Pancreas (tissue), 10 donors: ENCODE measurements around the gene CCL4. TPM values are rescaled to one million over a fixed set of nuclear protein-coding genes. Genes with fewer than 3 reads are reported as not detected.
"Not testable (repeated sequence)": the region's sequence is repeated elsewhere in the genome, so short reads cannot be mapped to it uniquely, and the experiment has no call there.

Experiments used
- ATAC-seq, 4 donors: fragments of 200-7000 bp; cut with Tn5 transposase; one replicate each; pipeline versions ENCODE4 v1.8.0 to v1.9.1; 2020; ENCODE audit warnings: mild to moderate bottlenecking in 4 of 4, moderate library complexity in 4 of 4
- DNase-seq, 6 donors: peaks; one replicate each; pipeline ENCODE4 v3.0.0-alpha.2; 2020
- FAIRE-seq: peaks from 2 replicates; lab custom pipeline; 2012; peaks lifted over from hg19 to GRCh38; lab: Jason Lieb, UNC
- H3K27ac ChIP-seq, 4 donors: fragments of 200-600 bp; sonication (generic); 1 replicate in 3 of 4; 2 replicates in 1 of 4; pipeline versions ENCODE4 v1.5.0 to v1.8.0; 2020
- H3K27me3 ChIP-seq, 4 donors: fragments of 200-600 bp; one replicate each; pipeline ENCODE4 v1.8.0; 2021
- H3K36me3 ChIP-seq, 3 donors: fragments of 200-600 bp; sonication (generic) in 1 of 3; one replicate each; pipeline versions ENCODE4 v1.5.0 to v1.8.0; 2020 to 2021
- H3K4me1 ChIP-seq, 3 donors: fragments of 200-600 bp; one replicate each; pipeline ENCODE4 v1.8.0; 2021
- H3K4me3 ChIP-seq, 4 donors: fragments of 200-600 bp; sonication (generic) in 2 of 4; one replicate each; pipeline versions ENCODE4 v1.5.0 to v1.8.0; 2020 to 2021
- H3K9me3 ChIP-seq, 4 donors: fragments of 200-600 bp; one replicate each; pipeline ENCODE4 v1.8.0; 2021
- CTCF ChIP-seq, 4 donors: fragments of 200-600 bp; sonication (generic) in 3 of 4; IDR thresholded peaks; one replicate each; pipeline versions ENCODE4 v1.5.0 to v1.8.0; 2021; ENCODE audit warnings: antibody characterized with exemption in 4 of 4
- WGBS, 2 donors: extraction: QIAGEN DNeasy Blood & Tissue Kit; methylation state at CpG; one replicate each; pipeline ENCODE4 v1.1.7; 2013; 5-methylcytosine and 5-hydroxymethylcytosine counted together
- intact Hi-C, 3 donors: fragments of 100-400 bp; cut with DNase I; formaldehyde crosslinking; loops; one replicate each; pipeline versions ENCODE4 v1.11.1 to v1.14.2; 2022
- polyA plus RNA-seq, 2 donors: library from polyadenylated mRNA; stranded (reverse); fragments of 200-250 nt; gene quantifications; one replicate each; pipeline ENCODE4 v1.2.3, GENCODE V29; 2013
- total RNA-seq, 6 donors: library from RNA; stranded (reverse); fragmentation: NEBNext Ultra II Directional in 4 of 6; extraction: Animal tissue kit (Norgen Biotek cat#: 25700) in 4 of 6; gene quantifications; one replicate each; pipeline versions ENCODE4 v1.2.1 to v1.2.4, GENCODE V29; 2021 to 2023
- donor health status: healthy with polysubstance abuse.
- donor health status: DM: no; HTN: no; CAD: no; lungs with moderate emphysema.
- donor health status: DM: no; HTN: no; CAD: no.
- donor health status: control.
- donor health status: control.
- donor health status: Bipolar disorder and iron deficiency.
- donor health status: DM: yes; HTN: yes; CAD: no.
- donor health status: DM: no; HTN: no; CAD: no.
- donor health status: DM: no; HTN: no; CAD: no.
- donor health status: DM: yes; HTN: yes; CAD: no.

The CCL4 gene
- total and polyA plus RNA-seq, 8 donors: 0.28 to 2.0 (median 1.2) TPM

GRCh38 chr17:36117505-36118382 is 14.1 kb downstream of the CCL4 start:
- no peaks in the 10 kb centered on the region for H3K4me1 ChIP-seq
- ATAC-seq (no peak), FAIRE-seq (no peak), DNase-seq (no peak)
- no peak for TF ChIP-seq CTCF (IDR thresholded peaks at IDR 0.05)
- no peak overlapping the region for H3K4me3 ChIP-seq
- H3K27ac ChIP-seq: no peak overlapping the region
- peaks cover 0 to 3% (median 0%) of the 10 kb centered on the region in 4 donors for H3K27me3 ChIP-seq
- H3K36me3 ChIP-seq: no peaks in the 10 kb centered on the region
- no peaks in the 10 kb centered on the region for H3K9me3 ChIP-seq
- intact Hi-C loops: no loop called here
- 29 to 48% methylated on average over 5 of the region's 5 CpGs for WGBS, 2 donors

DNA sequence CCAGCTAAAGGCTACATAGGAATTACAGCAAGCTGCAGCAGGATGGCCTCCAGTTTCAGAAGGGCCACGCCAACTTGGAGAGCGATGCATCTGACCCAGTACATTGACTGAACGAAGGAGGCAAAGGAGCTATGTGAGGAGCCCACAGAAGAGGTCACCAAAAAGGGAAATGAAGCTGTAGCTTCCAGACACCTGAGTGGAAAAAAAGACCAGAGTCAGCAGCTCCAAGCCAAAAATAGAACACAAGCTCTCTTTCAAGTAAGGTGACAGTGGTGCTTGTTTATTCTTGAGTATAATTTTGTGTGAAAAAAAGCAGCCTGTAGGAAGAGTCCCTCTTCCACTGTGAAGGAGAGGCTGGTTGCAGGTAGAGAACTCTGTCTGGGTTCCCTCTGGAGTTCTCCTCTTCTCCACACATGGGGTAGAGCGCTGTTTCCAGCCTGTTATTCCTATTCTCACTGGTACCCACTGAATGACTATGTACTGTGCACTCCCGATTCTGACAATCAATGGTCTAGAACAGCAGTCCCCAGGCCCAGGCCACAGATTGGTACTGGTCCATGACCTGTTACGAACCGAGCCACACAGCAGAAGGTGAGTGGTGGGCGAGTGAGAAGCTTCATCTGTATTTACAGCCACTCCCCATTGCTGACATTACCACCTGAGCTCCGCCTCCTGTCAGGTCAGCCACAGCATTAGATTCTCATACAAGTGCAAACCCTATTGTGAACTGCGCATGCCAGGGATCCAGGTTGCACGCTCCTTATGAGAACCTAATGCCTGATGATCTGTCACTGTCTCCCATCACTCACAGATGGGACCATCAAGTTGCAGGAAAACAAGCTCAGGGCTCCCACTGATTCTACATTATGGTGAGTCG is 15.1 kb downstream of the CCL4 start:
- no peaks in the 10 kb centered on the region for H3K4me1 ChIP-seq
- peaks cover 0 to 3% (median 0%) of the 10 kb centered on the region in 4 donors for H3K27me3 ChIP-seq
- DNase-seq: no peak
- no peak for TF ChIP-seq CTCF (IDR thresholded peaks at IDR 0.05)
- H3K36me3 ChIP-seq: no peaks in the 10 kb centered on the region
- H3K9me3 ChIP-seq: no peaks in the 10 kb centered on the region
- no peak for FAIRE-seq
- H3K4me3 ChIP-seq: no peak overlapping the region
- ATAC-seq: no peak
- intact Hi-C loops: no loop called here
- no peak overlapping the region for H3K27ac ChIP-seq
- 82 to 86% methylated on average over 12 of the region's 12 CpGs for WGBS, 2 donors

DNA sequence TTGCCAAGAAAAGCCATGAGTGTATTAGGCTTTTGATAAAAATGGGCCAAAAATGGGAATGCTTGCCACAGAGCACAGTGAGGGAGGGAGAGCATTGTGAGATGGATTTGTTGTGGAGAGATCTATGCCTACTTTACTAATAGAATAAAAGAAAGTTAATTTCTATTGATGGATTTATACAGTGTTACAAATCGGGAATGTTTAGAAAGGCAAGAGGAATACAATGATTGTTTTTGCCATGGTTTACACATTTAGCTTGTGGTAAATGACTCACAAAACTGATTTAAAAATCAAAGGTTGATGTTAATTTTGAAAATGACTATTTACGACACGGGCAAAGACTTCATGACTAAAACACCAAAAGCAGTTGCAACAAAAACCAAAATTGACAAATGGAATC is 16.6 kb downstream of the CCL4 start:
- no peaks in the 10 kb centered on the region for H3K4me1 ChIP-seq
- no peak for ATAC-seq
- WGBS, 2 donors: 64 to 68% methylated on average over 3 of the region's 3 CpGs
- FAIRE-seq: no peak
- TF ChIP-seq CTCF (IDR thresholded peaks at IDR 0.05): no peak
- H3K27me3 ChIP-seq: peaks cover 0 to 3% (median 0%) of the 10 kb centered on the region in 4 donors
- H3K36me3 ChIP-seq: no peaks in the 10 kb centered on the region
- intact Hi-C loops: loop anchor here in 1 of 3 donors (5.0 kb wide), 1 partner anchor 62 kb away; no protein-coding TSS in a partner anchor
- no peak overlapping the region for H3K4me3 ChIP-seq
- no peak for DNase-seq
- no peak overlapping the region for H3K27ac ChIP-seq
- no peaks in the 10 kb centered on the region for H3K9me3 ChIP-seq

DNA sequence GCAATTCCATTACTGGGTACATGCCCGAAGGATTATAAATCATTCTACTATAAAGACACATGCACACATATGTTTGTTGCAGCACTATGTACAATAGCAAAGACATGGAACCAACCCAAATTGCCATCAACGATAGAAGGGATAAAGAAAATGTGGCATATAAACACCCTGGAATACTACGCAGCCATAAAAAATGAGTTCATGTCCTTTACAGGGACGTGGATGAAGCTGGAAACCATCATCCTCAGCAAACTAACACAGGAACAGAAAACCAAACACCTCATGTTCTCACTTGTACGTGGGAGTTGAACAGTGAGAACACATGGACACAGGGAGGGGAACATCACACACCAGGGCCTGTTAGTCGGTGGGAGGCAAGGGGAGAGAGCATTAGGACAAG is 17.5 kb downstream of the CCL4 start:
- intact Hi-C loops: loop anchor here in 1 of 3 donors (5.0 kb wide), 1 partner anchor 61 kb away; no protein-coding TSS in a partner anchor
- WGBS, 2 donors: 57 to 60% methylated on average over 6 of the region's 6 CpGs
- FAIRE-seq: not testable (repeated sequence)

GRCh38 chr17:36123431-36123830 is 19.8 kb downstream of the CCL4 start:
- no peak overlapping the region for H3K4me3 ChIP-seq
- FAIRE-seq (no peak), ATAC-seq (no peak), DNase-seq (no peak)
- intact Hi-C loops: loop anchor here in 1 of 3 donors (5.0 kb wide), 1 partner anchor 59 kb away; no protein-coding TSS in a partner anchor
- 67 to 75% methylated on average over 2 of the region's 2 CpGs for WGBS, 2 donors
- no peaks in the 10 kb centered on the region for H3K36me3 ChIP-seq
- H3K27me3 ChIP-seq: peaks cover 0 to 3% (median 0%) of the 10 kb centered on the region in 4 donors
- H3K4me1 ChIP-seq: no peaks in the 10 kb centered on the region
- no peak for TF ChIP-seq CTCF (IDR thresholded peaks at IDR 0.05)
- no peaks in the 10 kb centered on the region for H3K9me3 ChIP-seq
- H3K27ac ChIP-seq: no peak overlapping the region

More for the DNA sequence above, 17.5 kb downstream of the CCL4 start:
- not testable (repeated sequence) for DNase-seq, H3K36me3 ChIP-seq, ATAC-seq, H3K27ac ChIP-seq, H3K4me1 ChIP-seq, H3K27me3 ChIP-seq, H3K9me3 ChIP-seq, H3K4me3 ChIP-seq
